ENCODE results near the gene ICAM2. TPM values are rescaled to one million over a fixed set of nuclear protein-coding genes. Genes with fewer than 3 reads are reported as not detected.

The ICAM2 gene
- total RNA-seq, 6 donors from 2014 or later, result 27.2 to 114 (median 82.0) TPM

- Histone ChIP-seq H3K9me3 (no peaks in the 10 kb centered on the region), H3K27ac (peak overlapping the region in 2 of 4 donors; percentile 48 to 76), H3K4me3 (no peak overlapping the region), H3K27me3 (no peaks in the 10 kb centered on the region), H3K36me3 (no peaks in the 10 kb centered on the region), H3K4me1 (peaks cover 23 to 42% (median 26%) of the 10 kb centered on the region in 4 donors)
- DNase-seq (no peak), ATAC-seq (ENCODE audit: low FRiP score in 2 of 2) (no peak)
- WGBS, 2 donors, result 74 to 79% methylated on average over 2 of the region's 2 CpGs
- TF ChIP-seq, protein P1, sequence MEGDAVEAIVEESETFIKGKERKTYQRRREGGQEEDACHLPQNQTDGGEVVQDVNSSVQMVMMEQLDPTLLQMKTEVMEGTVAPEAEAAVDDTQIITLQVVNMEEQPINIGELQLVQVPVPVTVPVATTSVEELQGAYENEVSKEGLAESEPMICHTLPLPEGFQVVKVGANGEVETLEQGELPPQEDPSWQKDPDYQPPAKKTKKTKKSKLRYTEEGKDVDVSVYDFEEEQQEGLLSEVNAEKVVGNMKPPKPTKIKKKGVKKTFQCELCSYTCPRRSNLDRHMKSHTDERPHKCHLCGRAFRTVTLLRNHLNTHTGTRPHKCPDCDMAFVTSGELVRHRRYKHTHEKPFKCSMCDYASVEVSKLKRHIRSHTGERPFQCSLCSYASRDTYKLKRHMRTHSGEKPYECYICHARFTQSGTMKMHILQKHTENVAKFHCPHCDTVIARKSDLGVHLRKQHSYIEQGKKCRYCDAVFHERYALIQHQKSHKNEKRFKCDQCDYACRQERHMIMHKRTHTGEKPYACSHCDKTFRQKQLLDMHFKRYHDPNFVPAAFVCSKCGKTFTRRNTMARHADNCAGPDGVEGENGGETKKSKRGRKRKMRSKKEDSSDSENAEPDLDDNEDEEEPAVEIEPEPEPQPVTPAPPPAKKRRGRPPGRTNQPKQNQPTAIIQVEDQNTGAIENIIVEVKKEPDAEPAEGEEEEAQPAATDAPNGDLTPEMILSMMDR (IDR thresholded peaks at IDR 0.05), result peak in 3 of 6 experiments; percentile 16 to 40 (median 17)
- no peak for TF ChIP-seq POLR2A (IDR thresholded peaks at IDR 0.05)
Observed at GRCh38 chr17:64017381-64017980, 3.0 kb downstream of the ICAM2 start.

GRCh38 chr17:64016974-64017373 is 3.5 kb downstream of the ICAM2 start:
- no peak for ATAC-seq (ENCODE audit: low FRiP score in 2 of 2)
- no peak for DNase-seq
- no peaks in the 10 kb centered on the region for H3K9me3 ChIP-seq
- peaks cover 23 to 42% (median 26%) of the 10 kb centered on the region in 4 donors for H3K4me1 ChIP-seq
- no peaks in the 10 kb centered on the region for H3K36me3 ChIP-seq
- H3K4me3 ChIP-seq, result peak overlapping the region in 2 of 4 donors; percentile 1 to 7
- TF ChIP-seq POLR2A (IDR thresholded peaks at IDR 0.05) (no peak), EP300 (IDR thresholded peaks at IDR 0.05) (no peak), POLR2AphosphoS5 (IDR thresholded peaks at IDR 0.05) (no peak)
- TF ChIP-seq, protein P1 (IDR thresholded peaks at IDR 0.05), result no peak
- H3K27ac ChIP-seq, result peak overlapping the region; percentile 44 to 79 (median 62)
- no peaks in the 10 kb centered on the region for H3K27me3 ChIP-seq
- 27 to 50% methylated on average over 3 of the region's 3 CpGs for WGBS, 2 donors

- peak overlapping the region; percentile 44 to 79 (median 62) for H3K27ac ChIP-seq
- ATAC-seq (ENCODE audit: low FRiP score in 2 of 2), result no peak
- 39 to 47% methylated on average over 5 of the region's 5 CpGs for WGBS, 2 donors
- no peaks in the 10 kb centered on the region for H3K9me3 ChIP-seq
- TF ChIP-seq, protein P1 (IDR thresholded peaks at IDR 0.05), result peak in 1 of 6 experiments; percentile 18
- TF ChIP-seq POLR2AphosphoS5 (IDR thresholded peaks at IDR 0.05) (peak; percentile 38 to 39), EP300 (IDR thresholded peaks at IDR 0.05) (no peak), POLR2A (IDR thresholded peaks at IDR 0.05) (no peak)
- H3K36me3 ChIP-seq, result no peaks in the 10 kb centered on the region
- no peaks in the 10 kb centered on the region for H3K27me3 ChIP-seq
- H3K4me1 ChIP-seq, result peaks cover 22 to 40% (median 26%) of the 10 kb centered on the region in 4 donors
- no peak for DNase-seq
- H3K4me3 ChIP-seq, result peak overlapping the region in 2 of 4 donors; percentile 1 to 7
Observed at GRCh38 chr17:64016231-64016784, 4.1 kb downstream of the ICAM2 start.

DNA sequence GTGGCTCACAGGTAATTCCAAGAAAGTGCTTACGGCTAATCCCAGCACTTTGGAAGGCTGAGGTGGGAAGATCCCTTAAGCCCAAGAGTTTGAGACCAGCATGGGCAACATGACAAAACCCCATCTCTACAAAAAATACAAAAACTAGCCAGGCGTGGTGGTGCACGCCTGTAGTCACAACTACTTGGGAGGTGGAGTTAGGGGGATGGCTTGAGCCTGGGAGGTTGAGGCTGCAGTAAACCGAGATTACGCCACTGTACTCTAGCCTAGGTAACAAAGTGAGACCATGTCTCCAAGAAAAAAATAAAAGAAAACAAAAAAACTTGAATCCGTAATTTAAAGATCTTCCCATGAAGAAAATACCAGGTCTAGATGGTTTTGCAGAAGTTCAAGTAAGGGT is 5.0 kb downstream of the ICAM2 start:
- peak in 1 of 2 donors; percentile 5 for DNase-seq
- Histone ChIP-seq H3K9me3 (no peaks in the 10 kb centered on the region), H3K4me3 (peak overlapping the region in 1 of 4 donors; percentile 7), H3K4me1 (peaks cover 16 to 34% (median 21%) of the 10 kb centered on the region in 4 donors), H3K36me3 (no peaks in the 10 kb centered on the region), H3K27ac (peak overlapping the region in 3 of 4 donors; percentile 57 to 79 (median 76)), H3K27me3 (no peaks in the 10 kb centered on the region)
- TF ChIP-seq EP300 (IDR thresholded peaks at IDR 0.05) (no peak), POLR2A (IDR thresholded peaks at IDR 0.05) (no peak), POLR2AphosphoS5 (IDR thresholded peaks at IDR 0.05) (no peak)
- TF ChIP-seq, protein P1 (IDR thresholded peaks at IDR 0.05), result no peak
- ATAC-seq (ENCODE audit: low FRiP score in 2 of 2), result no peak
- 88 to 92% methylated on average over 6 of the region's 6 CpGs for WGBS, 2 donors
